Tibial artery (tissue), 4 donors: Measurements from ENCODE around the gene DNAJB2.
A peak's percentile ranks its signal among the peaks of the same experiment; 100 is the strongest.
"Not testable (repeated sequence)": the region's sequence is repeated elsewhere in the genome, so short reads cannot be mapped to it uniquely, and the experiment has no call there.

Experiments
- DNase-seq, 2 donors: peaks; one replicate each; pipeline ENCODE4 v3.0.0-alpha.2; 2019
- H3K27ac ChIP-seq, 2 donors: fragments of 200-600 bp; sonication (generic) in 1 of 2; 1 replicate in 1 of 2; 2 replicates in 1 of 2; pipeline ENCODE4 v1.5.1; 2018 to 2019; ENCODE audit warnings: mild to moderate bottlenecking in 1 of 2
- H3K27me3 ChIP-seq, 2 donors: fragments of 200-600 bp; sonication (generic) in 1 of 2; one replicate each; pipeline versions ENCODE4 v1.5.1 to v1.6.0; 2016 to 2019
- H3K36me3 ChIP-seq, 3 donors: fragments of 200-600 bp; sonication (generic) in 2 of 3; one replicate each; pipeline ENCODE4 v1.5.1; 2016 to 2019; ENCODE audit warnings: mild to moderate bottlenecking in 2 of 3
- H3K4me1 ChIP-seq, 4 donors: fragments of 200-600 bp; sonication (generic) in 2 of 4; 1 replicate in 3 of 4; 2 replicates in 1 of 4; pipeline ENCODE4 v1.5.1; 2016 to 2019
- H3K4me3 ChIP-seq, 2 donors: fragments of 200-600 bp; sonication (generic) in 1 of 2; 1 replicate in 1 of 2; 2 replicates in 1 of 2; pipeline ENCODE4 v1.5.1; 2018 to 2019; ENCODE audit warnings: mild to moderate bottlenecking in 2 of 2
- H3K9me3 ChIP-seq, 3 donors: fragments of 200-600 bp; sonication (generic) in 1 of 3; one replicate each; pipeline ENCODE4 v1.5.1; 2016 to 2019
- CTCF ChIP-seq, 2 experiments: fragments of 200-600 bp in 1 of 2; fragments of 450-650 bp in 1 of 2; IDR thresholded peaks; one replicate each; pipeline ENCODE4 v1.5.1; 2017 to 2019; ENCODE audit warnings: antibody characterized with exemption in 2 of 2, mild to moderate bottlenecking in 1 of 2, moderate library complexity in 1 of 2
- intact Hi-C: fragments of 100-400 bp; cut with DNase I; formaldehyde crosslinking; loops from one replicate; pipeline ENCODE4 v1.15.0; 2023; ENCODE audit warnings: low total_unique reads

Gene DNAJB2

GRCh38 chr2:219252900-219253752 is 26.0 kb upstream of the DNAJB2 start, which contains the start of gene TUBA4B:
Gene TUBA4B (plus strand): TSS chr2:219253243. CDS start chr2:219253408, 165 bp downstream.
- peak within 1 kb of the TSS; percentile 85 to 92 for H3K27ac ChIP-seq
- no peak for TF ChIP-seq CTCF (IDR thresholded peaks at IDR 0.05)
- peaks cover 9 to 25% (median 20%) of the 10 kb centered on the region in 3 donors for H3K36me3 ChIP-seq
- H3K4me1 ChIP-seq, result peaks cover 0 to 62% (median 50%) of the 10 kb centered on the region in 4 donors
- peaks cover 0 to 9% of the 10 kb centered on the region in 2 donors for H3K27me3 ChIP-seq
- intact Hi-C loops, result no loop called here
- peak in 1 of 2 donors; percentile 79 for DNase-seq
- H3K9me3 ChIP-seq, result no peaks in the 10 kb centered on the region
- peak within 1 kb of the TSS; percentile 79 to 86 for H3K4me3 ChIP-seq

- peaks cover 9 to 16% (median 12%) of the 10 kb centered on the region in 3 donors for H3K36me3 ChIP-seq
- peaks cover 0 to 14% of the 10 kb centered on the region in 2 donors for H3K27me3 ChIP-seq
- H3K9me3 ChIP-seq, result no peaks in the 10 kb centered on the region
- peak; percentile 85 to 93 for DNase-seq
- H3K4me1 ChIP-seq, result peaks cover 0 to 53% (median 41%) of the 10 kb centered on the region in 4 donors
- H3K27ac ChIP-seq, result peak within 1 kb of the TSS; percentile 85 to 92
- peak within 1 kb of the TSS; percentile 79 to 86 for H3K4me3 ChIP-seq
- intact Hi-C loops, result no loop called here
- peak; percentile 26 for TF ChIP-seq CTCF (IDR thresholded peaks at IDR 0.05)
Measured at GRCh38 chr2:219253753-219254589, 25.2 kb upstream of the DNAJB2 start, which contains the start of gene TUBA4A. Gene TUBA4A (minus strand): TSS chr2:219253918. CDS start chr2:219253858, 60 bp downstream.

- Histone ChIP-seq H3K4me3 (peak overlapping the region; percentile 79 to 86), H3K9me3 (no peaks in the 10 kb centered on the region), H3K36me3 (peaks cover 9 to 14% (median 11%) of the 10 kb centered on the region in 3 donors), H3K27ac (peak overlapping the region; percentile 85 to 92), H3K27me3 (peaks cover 0 to 15% of the 10 kb centered on the region in 2 donors), H3K4me1 (peaks cover 0 to 46% (median 34%) of the 10 kb centered on the region in 4 donors)
- intact Hi-C loops, result no loop called here
- TF ChIP-seq CTCF (IDR thresholded peaks at IDR 0.05), result no peak
- no peak for DNase-seq
Measured at GRCh38 chr2:219254590-219255201, 24.5 kb upstream of the DNAJB2 start.

DNA sequence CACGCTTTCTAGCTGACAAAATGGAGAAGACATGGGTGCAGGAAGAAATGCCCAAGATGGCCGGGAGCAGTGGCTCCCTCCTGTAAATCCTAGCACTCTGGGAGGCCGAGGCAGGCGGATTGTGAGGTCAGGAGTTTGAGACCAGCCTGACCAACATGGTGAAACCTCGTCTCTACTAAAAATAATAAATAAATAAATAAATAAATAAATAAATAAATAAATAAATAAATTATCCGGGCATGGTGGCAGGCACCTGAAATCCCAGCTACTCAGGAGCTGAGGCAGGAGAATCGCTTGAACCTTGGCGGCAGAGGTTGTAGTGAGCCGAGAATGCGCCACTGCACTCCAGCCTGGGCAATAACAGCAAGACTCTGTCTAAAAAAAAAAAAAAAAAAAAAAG is 20.2 kb upstream of the DNAJB2 start:
- DNase-seq, H3K9me3 ChIP-seq, H3K4me3 ChIP-seq, H3K4me1 ChIP-seq, H3K36me3 ChIP-seq, H3K27ac ChIP-seq, intact Hi-C loops: not testable (repeated sequence)
- peaks cover 0 to 26% of the 10 kb centered on the region in 2 donors for H3K27me3 ChIP-seq

GRCh38 chr2:219261024-219261855 is 17.9 kb upstream of the DNAJB2 start:
- no peaks in the 10 kb centered on the region for H3K9me3 ChIP-seq
- no peaks in the 10 kb centered on the region for H3K36me3 ChIP-seq
- intact Hi-C loops, result no loop called here
- no peak overlapping the region for H3K27ac ChIP-seq
- peaks cover 0 to 22% of the 10 kb centered on the region in 2 donors for H3K27me3 ChIP-seq
- no peaks in the 10 kb centered on the region for H3K4me1 ChIP-seq
- H3K4me3 ChIP-seq, result no peak overlapping the region
- no peak for DNase-seq
- no peak for TF ChIP-seq CTCF (IDR thresholded peaks at IDR 0.05)
